SK-N-SH (cell line): ENCODE data around the gene USP47. TPM values are rescaled to one million over a fixed set of nuclear protein-coding genes. Genes with fewer than 3 reads are reported as not detected.

Experiments
- CTCF ChIA-PET: fragments of 300-600, 350-600 bp; formaldehyde crosslinking; extraction: SDS; loops from one replicate; lab custom pipeline; 2021; lab: Yijun Ruan, JAX
- POLR2A ChIA-PET: fragments of 350-600 bp; sonication (Branson Sonifier 250); formaldehyde crosslinking; extraction: SDS; loops from one replicate; lab custom pipeline; 2020; ENCODE audit warnings: antibody characterized with exemption, inconsistent platforms; lab: Yijun Ruan, JAX
- DNase-seq: peaks from one replicate; pipeline ENCODE4 v3.0.0; 2012
- H2AFZ ChIP-seq: fragments of 200-600 bp; sonication (generic); 2 replicates; pipeline ENCODE4 v1.8.1; 2016; ENCODE audit warnings: antibody characterized with exemption, mild to moderate bottlenecking, low read depth
- H3F3A ChIP-seq: fragments of 200-600 bp; sonication (generic); replicated peaks from 2 replicates; pipeline ENCODE3; 2016; ENCODE audit warnings: antibody characterized with exemption, mild to moderate bottlenecking; ENCODE audit not compliant: insufficient read depth
- H3K27ac ChIP-seq, 2 experiments: fragments of 200-500 bp in 1 of 2; fragments of 200-600 bp in 1 of 2; sonication (Bioruptor generic) in 1 of 2; sonication (generic), shearing (Covaris generic) in 1 of 2; 2 replicates each; pipeline versions ENCODE4 v1.5.1 to v1.6.1; 2014 to 2016; ENCODE audit warnings: low read depth in 2 of 2, inconsistent platforms in 1 of 2, low read length in 1 of 2, mild to moderate bottlenecking in 1 of 2, mixed read lengths in 1 of 2
- H3K27me3 ChIP-seq: fragments of 200-600 bp; sonication (generic), shearing (Covaris generic); 2 replicates; pipeline ENCODE4 v1.6.1; 2016; ENCODE audit warnings: mixed run types; ENCODE audit not compliant: insufficient read depth
- H3K36me3 ChIP-seq, 2 experiments: fragments of 200-500 bp in 1 of 2; fragments of 200-600 bp in 1 of 2; sonication (Bioruptor generic) in 1 of 2; sonication (generic) in 1 of 2; replicated peaks in 1 of 2; 2 replicates each; pipeline versions ENCODE3 to v1.5.1; 2014 to 2016; ENCODE audit warnings: low read length in 1 of 2, mild to moderate bottlenecking in 1 of 2; ENCODE audit not compliant: insufficient read depth in 2 of 2, control insufficient read depth in 1 of 2
- H3K4me1 ChIP-seq, 2 experiments: fragments of 200-500 bp in 1 of 2; fragments of 200-600 bp in 1 of 2; sonication (Bioruptor generic) in 1 of 2; sonication (generic), shearing (Covaris generic) in 1 of 2; 2 replicates each; pipeline versions ENCODE4 v1.5.1 to v1.6.1; 2014 to 2016; ENCODE audit warnings: low read depth in 1 of 2, low read length in 1 of 2, mixed run types in 1 of 2; ENCODE audit not compliant: insufficient read depth in 2 of 2, control insufficient read depth in 1 of 2
- H3K4me2 ChIP-seq: fragments of 200-600 bp; sonication (generic), shearing (Covaris generic); 2 replicates; pipeline ENCODE4 v1.6.1; 2017; ENCODE audit warnings: mixed run types
- H3K4me3 ChIP-seq, 2 experiments: fragments of 200-500 bp in 1 of 2; fragments of 200-600 bp in 1 of 2; sonication (Bioruptor generic) in 1 of 2; sonication (generic), shearing (Covaris generic) in 1 of 2; 2 replicates each; pipeline versions ENCODE4 v1.5.1 to v1.8.1; 2014 to 2016; ENCODE audit warnings: low read depth in 2 of 2, inconsistent platforms in 1 of 2, low read length in 1 of 2, mild to moderate bottlenecking in 1 of 2, mixed read lengths in 1 of 2, moderate library complexity in 1 of 2
- H3K79me2 ChIP-seq: fragments of 200-600 bp; sonication (generic); 2 replicates; pipeline ENCODE4 v1.8.1; 2017; ENCODE audit warnings: mild to moderate bottlenecking; ENCODE audit not compliant: insufficient read depth
- H3K9ac ChIP-seq: fragments of 200-600 bp; sonication (generic); 2 replicates; pipeline ENCODE4 v1.6.1; 2017; ENCODE audit warnings: mixed run types
- H3K9me2 ChIP-seq: fragments of 200-600 bp; sonication (generic); 2 replicates; pipeline ENCODE4 v1.6.1; 2017; ENCODE audit warnings: mixed run types
- H3K9me3 ChIP-seq: fragments of 200-600 bp; sonication (generic); 2 replicates; pipeline ENCODE4 v1.6.1; 2017; ENCODE audit warnings: mixed run types, mild to moderate bottlenecking, moderate library complexity
- H4K20me1 ChIP-seq: fragments of 200-600 bp; sonication (generic); 2 replicates; pipeline ENCODE4 v1.6.1; 2017; ENCODE audit warnings: mild to moderate bottlenecking, mixed run types; ENCODE audit not compliant: insufficient read depth
- CHD2 ChIP-seq: fragments of 150-350 bp; IDR thresholded peaks from 2 replicates; pipeline ENCODE4 v1.6.1; 2018; ENCODE audit warnings: low read length; ENCODE audit not compliant: partially characterized antibody
- ELF1 ChIP-seq: IDR thresholded peaks from 2 replicates; pipeline ENCODE4 v1.4.0; 2012
- FOSL2 ChIP-seq: IDR thresholded peaks from 2 replicates; pipeline ENCODE4 v1.4.0; 2012; ENCODE audit warnings: low read depth, mild to moderate bottlenecking, moderate library complexity, borderline replicate concordance
- FOXJ3 ChIP-seq: sonication (generic); formaldehyde crosslinking; IDR thresholded peaks from 2 replicates; pipeline ENCODE4 v1.5.1; 2020; ENCODE audit warnings: mild to moderate bottlenecking, missing genetic modification reagents
- FOXM1 ChIP-seq: IDR thresholded peaks from 2 replicates; pipeline ENCODE4 v1.4.0; 2012; ENCODE audit warnings: low read depth, mild to moderate bottlenecking
- GABPA ChIP-seq: IDR thresholded peaks from 2 replicates; pipeline ENCODE4 v1.4.0; 2012; ENCODE audit warnings: low read depth, mild to moderate bottlenecking
- GATA2 ChIP-seq: sonication (generic); formaldehyde crosslinking; IDR thresholded peaks from 2 replicates; pipeline ENCODE4 v1.5.0; 2020; ENCODE audit warnings: mild to moderate bottlenecking, missing genetic modification reagents
- JUND ChIP-seq: IDR thresholded peaks from 2 replicates; pipeline ENCODE4 v1.4.0; 2012
- MAX ChIP-seq: IDR thresholded peaks from 2 replicates; pipeline ENCODE4 v1.4.0; 2012; ENCODE audit warnings: low read depth
- MEF2A ChIP-seq: IDR thresholded peaks from 2 replicates; pipeline ENCODE4 v1.4.0; 2012; ENCODE audit warnings: low read depth, borderline replicate concordance
- MXI1 ChIP-seq: IDR thresholded peaks from 2 replicates; pipeline ENCODE4 v1.6.1; 2012; ENCODE audit warnings: mild to moderate bottlenecking, low read depth, low read length, improper control_type of control experiment
- RCOR1 ChIP-seq: fragments of 150-350 bp; IDR thresholded peaks from 2 replicates; pipeline ENCODE4 v1.6.1; 2017; ENCODE audit warnings: antibody characterized with exemption, low read length
- RFX5 ChIP-seq: IDR thresholded peaks from 2 replicates; pipeline ENCODE4 v1.6.1; 2012; ENCODE audit warnings: mild to moderate bottlenecking, improper control_type of control experiment, low read length
- RXRA ChIP-seq: IDR thresholded peaks from 2 replicates; pipeline ENCODE4 v1.4.0; 2012; ENCODE audit warnings: low read depth, mild to moderate bottlenecking, borderline replicate concordance
- SMC3 ChIP-seq: IDR thresholded peaks from 2 replicates; pipeline ENCODE4 v1.6.1; 2012; ENCODE audit warnings: low read depth, low read length, improper control_type of control experiment
- TCF12 ChIP-seq: IDR thresholded peaks from 2 replicates; pipeline ENCODE4 v1.4.0; 2012
- TEAD4 ChIP-seq: IDR thresholded peaks from 2 replicates; pipeline ENCODE4 v1.4.0; 2012; ENCODE audit warnings: mild to moderate bottlenecking, borderline replicate concordance; ENCODE audit not compliant: insufficient read depth
- ZBTB33 ChIP-seq: IDR thresholded peaks from 2 replicates; pipeline ENCODE4 v1.4.0; 2012; ENCODE audit warnings: low read depth, borderline replicate concordance
- whole genome bisulfite sequencing: methylation state at CpG from one replicate; pipeline ENCODE4 v1.1.6; 2017; ENCODE audit warnings: low lambda C conversion rate; 5-methylcytosine and 5-hydroxymethylcytosine counted together
- polyA plus RNA-seq, 3 experiments: library from polyadenylated mRNA; depleted of rRNA; stranded (reverse); fragments of >200 nt; gene quantifications; 2 replicates each; pipeline ENCODE4 v1.2.3, GENCODE V29; 2012
- TF ChIP-seq, protein P1 (sequence below): fragments of 150-350 bp; IDR thresholded peaks from 2 replicates; pipeline ENCODE4 v1.6.1; 2016; ENCODE audit warnings: mild to moderate bottlenecking, low read depth, low read length

Gene USP47
- polyA plus RNA-seq, 1 of the 3 experiments (the other 2 are of a cell fraction) = 10.3 TPM

GRCh38 chr11:11992257-11993212 is 150.8 kb downstream of the USP47 start:
- H3K4me3 ChIP-seq = no peak overlapping the region
- no peak overlapping the region; the same call in 1 of the 2 replicates for H3K9ac ChIP-seq
- 58% methylated on average over 6 of the region's 6 CpGs for WGBS
- H3F3A ChIP-seq = peaks cover 76% of the 10 kb centered on the region
- peaks cover 39 to 60% of the 10 kb centered on the region in 2 experiments for H3K36me3 ChIP-seq
- ChIA-PET POLR2A (interaction anchor here (1.4 kb wide), 1 partner anchor 17 kb away, joined by 3 read pairs; no protein-coding TSS in a partner anchor), CTCF (interaction anchor here (1.0 to 1.6 kb wide), 5 partner anchors 13 to 285 kb away, joined by 3 to 5 read pairs (median 4); partner anchors contain the start of gene DKK3)
- no peaks in the 10 kb centered on the region for H4K20me1 ChIP-seq
- TF ChIP-seq CHD2 (no peak), FOSL2 (0 out of 2 replicates have a peak, but pooled peaks have one; percentile 7), JUND (0 out of 2 replicates have a peak, but pooled peaks have one; percentile 9), GATA2 (CRISPR knock-in tag) (0 out of 2 replicates have a peak, but pooled peaks have one; percentile 23), ZBTB33 (no peak), FOXM1 (no peak), RXRA (no peak), FOXJ3 (CRISPR knock-in tag) (no peak)
- H3K4me2 ChIP-seq = no peak overlapping the region
- H3K27ac ChIP-seq = peak overlapping the region; percentile 93 to 99
- no peaks in the 10 kb centered on the region for H3K9me2 ChIP-seq
- no peak for DNase-seq
- H3K27me3 ChIP-seq = no peaks in the 10 kb centered on the region
- no peaks in the 10 kb centered on the region for H3K9me3 ChIP-seq
- H3K4me1 ChIP-seq = peaks cover 38 to 71% of the 10 kb centered on the region in 2 experiments
- H2AFZ ChIP-seq = no peak overlapping the region
- H3K79me2 ChIP-seq = peaks cover 81% of the 10 kb centered on the region

GRCh38 chr11:11993839-11994238 is 152.1 kb downstream of the USP47 start:
- Histone ChIP-seq H3K9me3 (no peaks in the 10 kb centered on the region), H3K4me1 (peaks cover 34 to 74% of the 10 kb centered on the region in 2 experiments), H3K36me3 (peaks cover 48 to 66% of the 10 kb centered on the region in 2 experiments), H2AFZ (no peak overlapping the region), H3K4me2 (peak overlapping the region; percentile 39), H3K9me2 (no peaks in the 10 kb centered on the region), H3K27ac (peak overlapping the region; percentile 93 to 99), H3F3A (peaks cover 68% of the 10 kb centered on the region), H4K20me1 (no peaks in the 10 kb centered on the region), H3K27me3 (no peaks in the 10 kb centered on the region), H3K9ac (peak overlapping the region; percentile 47; the same call in 1 of the 2 replicates), H3K79me2 (peaks cover 83% of the 10 kb centered on the region), H3K4me3 (peak overlapping the region in 1 of 2 experiments; percentile 18; a peak in 1 of 4 replicates)
- WGBS = 5% methylated on average over 5 of the region's 8 CpGs
- peak; percentile 70 for DNase-seq
- ChIA-PET CTCF (interaction anchor here (1.0 to 2.7 kb wide), 5 partner anchors 12 to 284 kb away, joined by 4 to 7 read pairs (median 5); no protein-coding TSS in a partner anchor), POLR2A (interaction anchor here (1.0 to 1.4 kb wide), 3 partner anchors 14 to 15 kb away, joined by 3 to 6 read pairs (median 4); no protein-coding TSS in a partner anchor)
- peak; percentile 75 for TF ChIP-seq TCF12
- TF ChIP-seq MXI1 = peak; percentile 72
- TF ChIP-seq RFX5 = no peak
- TF ChIP-seq FOSL2 = peak; percentile 92
- TF ChIP-seq CHD2 = peak; percentile 34
- TF ChIP-seq GABPA = no peak
- TF ChIP-seq FOXJ3 (CRISPR knock-in tag) = peak; percentile 70; the same call in 1 of the 2 replicates
- TF ChIP-seq TEAD4 = no peak
- TF ChIP-seq MEF2A = no peak
- TF ChIP-seq, protein P1, sequence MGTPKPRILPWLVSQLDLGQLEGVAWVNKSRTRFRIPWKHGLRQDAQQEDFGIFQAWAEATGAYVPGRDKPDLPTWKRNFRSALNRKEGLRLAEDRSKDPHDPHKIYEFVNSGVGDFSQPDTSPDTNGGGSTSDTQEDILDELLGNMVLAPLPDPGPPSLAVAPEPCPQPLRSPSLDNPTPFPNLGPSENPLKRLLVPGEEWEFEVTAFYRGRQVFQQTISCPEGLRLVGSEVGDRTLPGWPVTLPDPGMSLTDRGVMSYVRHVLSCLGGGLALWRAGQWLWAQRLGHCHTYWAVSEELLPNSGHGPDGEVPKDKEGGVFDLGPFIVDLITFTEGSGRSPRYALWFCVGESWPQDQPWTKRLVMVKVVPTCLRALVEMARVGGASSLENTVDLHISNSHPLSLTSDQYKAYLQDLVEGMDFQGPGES = no peak
- peak; percentile 25; the same call in 1 of the 2 replicates for TF ChIP-seq SMC3
- TF ChIP-seq ELF1 = no peak
- TF ChIP-seq RCOR1 = peak; percentile 42; the same call in 1 of the 2 replicates
- TF ChIP-seq ZBTB33 = no peak
- TF ChIP-seq MAX = peak; percentile 84
